ENCODE measurements around the gene S1PR3.

Gene S1PR3

DNA sequence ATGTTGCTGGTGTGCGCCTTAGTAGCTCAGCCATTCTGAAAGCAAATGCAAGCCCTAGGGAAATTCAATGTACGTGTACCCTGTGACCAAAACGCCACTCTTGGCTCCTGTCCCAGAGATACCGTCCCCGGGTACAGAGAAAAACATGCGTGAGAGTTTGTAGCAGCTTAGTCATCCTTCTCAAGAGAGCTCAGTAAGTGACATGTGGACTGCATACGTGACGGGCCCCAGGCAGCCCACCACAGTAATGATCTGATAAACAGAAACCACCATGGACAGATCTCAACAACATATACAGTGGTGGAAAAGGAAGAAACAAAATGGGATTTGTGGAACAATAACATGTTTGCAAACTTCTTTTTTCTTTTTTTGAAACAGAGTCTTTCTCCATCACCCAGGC, 45.1 kb downstream of the S1PR3 start:
- Histone ChIP-seq H3K9ac (ENCODE audit: low read depth, low read length) (no peak overlapping the region), H3K27me3 (ENCODE audit: insufficient read depth, low read length, poor library complexity) (no peaks in the 10 kb centered on the region), H3K4me3 (ENCODE audit: low read depth in 1 of 2, low read length in 2 of 2) (no peak overlapping the region), H3K36me3 (ENCODE audit: insufficient read depth, low read length) (no peaks in the 10 kb centered on the region), H2AFZ (ENCODE audit: low read depth, low read length) (no peak overlapping the region), H3K4me1 (ENCODE audit: insufficient read depth, low read length) (no peaks in the 10 kb centered on the region), H3K27ac (ENCODE audit: low read length) (no peak overlapping the region), H4K20me1 (ENCODE audit: insufficient read depth, low read length) (no peaks in the 10 kb centered on the region), H3K9me3 (ENCODE audit: insufficient read depth, low read length, severe bottlenecking) (no peaks in the 10 kb centered on the region), H3K4me2 (ENCODE audit: insufficient read depth, low read length) (no peak overlapping the region), H3K79me2 (ENCODE audit: insufficient read depth, low read length) (no peaks in the 10 kb centered on the region)
- DNase-seq: no peak
- no peak for ATAC-seq (ENCODE audit: insufficient read depth, low read depth)
- TF ChIP-seq CTCF (IDR thresholded peaks at IDR 0.05; ENCODE audit: borderline replicate concordance, extremely low read depth, low read length, poor library complexity, severe bottlenecking) (no peak), EZH2 (IDR thresholded peaks at IDR 0.05; ENCODE audit: borderline replicate concordance, low read depth, low read length, severe bottlenecking) (no peak)

DNA sequence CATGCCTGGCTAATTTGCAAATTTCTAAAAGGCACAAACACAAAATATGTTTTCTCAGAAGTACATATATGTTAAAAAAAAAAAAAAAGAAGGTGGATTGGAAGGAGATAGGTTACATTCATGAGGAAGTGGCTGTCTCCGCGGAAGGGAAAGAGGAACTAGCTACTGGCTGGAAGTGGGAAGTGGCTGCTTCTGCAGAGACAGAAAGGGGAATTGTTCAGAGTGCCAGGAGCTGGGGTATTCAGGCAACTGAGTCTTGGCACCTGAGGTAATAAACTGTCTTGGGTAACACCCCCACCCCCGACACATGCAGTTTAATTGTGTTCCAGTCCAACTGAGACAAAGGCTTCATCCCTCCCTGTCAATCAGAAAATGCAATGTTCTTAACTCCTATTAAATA, 45.6 kb downstream of the S1PR3 start:
- ATAC-seq (ENCODE audit: insufficient read depth, low read depth): no peak
- Histone ChIP-seq H3K36me3 (ENCODE audit: insufficient read depth, low read length) (no peaks in the 10 kb centered on the region), H3K27ac (ENCODE audit: low read length) (no peak overlapping the region), H2AFZ (ENCODE audit: low read depth, low read length) (no peak overlapping the region), H3K79me2 (ENCODE audit: insufficient read depth, low read length) (no peaks in the 10 kb centered on the region), H3K27me3 (ENCODE audit: insufficient read depth, low read length, poor library complexity) (no peaks in the 10 kb centered on the region), H3K4me1 (ENCODE audit: insufficient read depth, low read length) (no peaks in the 10 kb centered on the region), H3K9ac (ENCODE audit: low read depth, low read length) (no peak overlapping the region), H3K4me2 (ENCODE audit: insufficient read depth, low read length) (no peak overlapping the region), H3K4me3 (ENCODE audit: low read depth in 1 of 2, low read length in 2 of 2) (no peak overlapping the region), H3K9me3 (ENCODE audit: insufficient read depth, low read length, severe bottlenecking) (no peaks in the 10 kb centered on the region), H4K20me1 (ENCODE audit: insufficient read depth, low read length) (no peaks in the 10 kb centered on the region)
- no peak for DNase-seq
- TF ChIP-seq EZH2 (IDR thresholded peaks at IDR 0.05; ENCODE audit: borderline replicate concordance, low read depth, low read length, severe bottlenecking) (no peak), CTCF (IDR thresholded peaks at IDR 0.05; ENCODE audit: borderline replicate concordance, extremely low read depth, low read length, poor library complexity, severe bottlenecking) (no peak)

DNA sequence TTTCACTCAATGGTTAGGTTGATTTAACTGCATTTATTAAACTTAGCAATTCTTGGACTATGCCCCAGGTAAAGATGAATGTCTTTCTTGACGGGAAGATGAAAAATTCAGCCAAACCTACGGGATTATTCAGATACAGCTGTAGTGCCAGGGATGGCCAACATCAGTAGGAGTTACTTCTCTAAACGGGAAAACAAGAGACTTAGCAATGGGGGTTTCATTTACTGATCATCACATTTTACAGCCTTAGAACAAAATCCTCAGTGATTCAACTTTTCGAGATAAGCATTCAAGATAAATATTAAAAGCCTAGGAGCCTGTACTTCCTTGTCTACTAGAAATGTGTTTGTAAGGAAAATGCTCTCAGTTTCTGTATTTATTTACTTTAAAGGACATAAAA, 46.1 kb downstream of the S1PR3 start:
- Histone ChIP-seq H4K20me1 (ENCODE audit: insufficient read depth, low read length) (no peaks in the 10 kb centered on the region), H3K79me2 (ENCODE audit: insufficient read depth, low read length) (no peaks in the 10 kb centered on the region), H3K4me1 (ENCODE audit: insufficient read depth, low read length) (no peaks in the 10 kb centered on the region), H3K27ac (ENCODE audit: low read length) (no peak overlapping the region), H2AFZ (ENCODE audit: low read depth, low read length) (no peak overlapping the region), H3K27me3 (ENCODE audit: insufficient read depth, low read length, poor library complexity) (no peaks in the 10 kb centered on the region), H3K9ac (ENCODE audit: low read depth, low read length) (no peak overlapping the region), H3K4me3 (ENCODE audit: low read depth in 1 of 2, low read length in 2 of 2) (no peak overlapping the region), H3K4me2 (ENCODE audit: insufficient read depth, low read length) (no peak overlapping the region), H3K36me3 (ENCODE audit: insufficient read depth, low read length) (no peaks in the 10 kb centered on the region), H3K9me3 (ENCODE audit: insufficient read depth, low read length, severe bottlenecking) (no peaks in the 10 kb centered on the region)
- DNase-seq: no peak
- no peak for ATAC-seq (ENCODE audit: insufficient read depth, low read depth)
- no peak for TF ChIP-seq EZH2 (IDR thresholded peaks at IDR 0.05; ENCODE audit: borderline replicate concordance, low read depth, low read length, severe bottlenecking)

DNA sequence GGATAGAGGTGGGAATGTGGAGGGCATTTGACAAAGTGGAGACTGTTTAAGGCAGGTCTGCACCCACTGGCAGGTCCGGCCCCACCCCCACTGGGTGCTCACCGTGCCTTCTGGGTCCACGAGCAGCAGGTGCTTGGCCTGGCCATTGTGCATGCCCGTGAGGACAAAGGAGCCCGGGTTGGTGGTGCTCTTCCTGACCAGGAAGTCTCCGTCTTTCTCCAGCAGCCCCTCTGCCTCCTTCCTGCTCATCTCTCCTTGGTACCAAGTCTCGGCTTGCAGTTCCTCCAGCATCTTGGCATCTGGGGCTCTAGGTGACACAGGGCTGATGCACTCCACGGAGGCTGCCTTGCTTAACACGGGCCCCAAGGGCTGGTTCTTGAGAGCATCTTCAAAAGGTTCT, 46.6 kb downstream of the S1PR3 start:
- Histone ChIP-seq H2AFZ (ENCODE audit: low read depth, low read length) (no peak overlapping the region), H3K9me3 (ENCODE audit: insufficient read depth, low read length, severe bottlenecking) (no peaks in the 10 kb centered on the region), H3K27me3 (ENCODE audit: insufficient read depth, low read length, poor library complexity) (no peaks in the 10 kb centered on the region), H4K20me1 (ENCODE audit: insufficient read depth, low read length) (no peaks in the 10 kb centered on the region), H3K4me3 (ENCODE audit: low read depth in 1 of 2, low read length in 2 of 2) (no peak overlapping the region), H3K4me2 (ENCODE audit: insufficient read depth, low read length) (no peak overlapping the region), H3K36me3 (ENCODE audit: insufficient read depth, low read length) (no peaks in the 10 kb centered on the region), H3K4me1 (ENCODE audit: insufficient read depth, low read length) (no peaks in the 10 kb centered on the region), H3K9ac (ENCODE audit: low read depth, low read length) (no peak overlapping the region), H3K27ac (ENCODE audit: low read length) (no peak overlapping the region), H3K79me2 (ENCODE audit: insufficient read depth, low read length) (no peaks in the 10 kb centered on the region)
- ATAC-seq (ENCODE audit: insufficient read depth, low read depth) (no peak), DNase-seq (no peak)
- no peak for TF ChIP-seq CTCF (IDR thresholded peaks at IDR 0.05; ENCODE audit: borderline replicate concordance, extremely low read depth, low read length, poor library complexity, severe bottlenecking)
- TF ChIP-seq EZH2 (IDR thresholded peaks at IDR 0.05; ENCODE audit: borderline replicate concordance, low read depth, low read length, severe bottlenecking): no peak
